Esophagus squamous epithelium (tissue), 5 donors: ENCODE data around the gene CDKL5. TPM values are rescaled to one million over a fixed set of nuclear protein-coding genes. Genes with fewer than 3 reads are reported as not detected.

Experiments used
- DNase-seq: peaks from one replicate; lab custom pipeline; 2025; lab: John Stamatoyannopoulos, UW
- H3K27ac ChIP-seq, 4 donors: fragments of 200-600 bp; sonication (generic); one replicate each; pipeline ENCODE4 v1.5.1; 2016 to 2019; ENCODE audit warnings: mild to moderate bottlenecking in 1 of 4
- H3K27me3 ChIP-seq, 4 donors: fragments of 200-600 bp; sonication (generic); 1 replicate in 3 of 4; 2 replicates in 1 of 4; pipeline versions ENCODE4 v1.5.1 to v1.6.0; 2017 to 2021; ENCODE audit warnings: antibody characterized with exemption in 1 of 4
- H3K36me3 ChIP-seq, 3 donors: fragments of 200-600 bp; sonication (generic); one replicate each; pipeline ENCODE4 v1.5.1; 2016 to 2019
- H3K4me1 ChIP-seq, 3 donors: fragments of 200-600 bp; sonication (generic); one replicate each; pipeline ENCODE4 v1.5.1; 2017 to 2019
- H3K4me3 ChIP-seq, 4 donors: fragments of 200-600 bp; sonication (generic); 1 replicate in 3 of 4; 2 replicates in 1 of 4; pipeline ENCODE4 v1.5.1; 2016 to 2019; ENCODE audit warnings: mild to moderate bottlenecking in 2 of 4, moderate library complexity in 1 of 4
- H3K9me3 ChIP-seq, 3 donors: fragments of 200-600 bp; sonication (generic); one replicate each; pipeline ENCODE4 v1.5.1; 2016 to 2019
- POLR2A ChIP-seq, 4 donors: fragments of 450-650 bp; IDR thresholded peaks; one replicate each; pipeline ENCODE4 v1.6.1; 2017; ENCODE audit warnings: antibody characterized with exemption in 4 of 4, mild to moderate bottlenecking in 4 of 4, moderate library complexity in 3 of 4
- WGBS, 2 donors: methylation state at CpG; one replicate each; pipeline ENCODE4 v1.1.5; 2018; 5-methylcytosine and 5-hydroxymethylcytosine counted together
- intact Hi-C: fragments of 100-400 bp; cut with DNase I; formaldehyde crosslinking; loops from one replicate; pipeline ENCODE4 v1.15.0; 2022
- total RNA-seq, 4 donors: library from RNA; depleted of rRNA; stranded (reverse); fragments of >200 nt; gene quantifications; one replicate each; pipeline ENCODE4 v1.1.0, GENCODE V29; 2016
- TF ChIP-seq, protein P1 (sequence below), 6 experiments: fragments of 450-650 bp in 4 of 6; fragments of 200-600 bp in 2 of 6; sonication (generic) in 2 of 6; IDR thresholded peaks; one replicate each; pipeline ENCODE4 v1.5.1; 2016 to 2019; ENCODE audit warnings: antibody characterized with exemption in 6 of 6, mild to moderate bottlenecking in 4 of 6, moderate library complexity in 4 of 6
- donor health status: DM: yes; HTN: yes; CAD: no.

The CDKL5 gene
- total RNA-seq, 4 donors from 2014 or later, result 4.9 to 11.7 (median 7.8) TPM

DNA sequence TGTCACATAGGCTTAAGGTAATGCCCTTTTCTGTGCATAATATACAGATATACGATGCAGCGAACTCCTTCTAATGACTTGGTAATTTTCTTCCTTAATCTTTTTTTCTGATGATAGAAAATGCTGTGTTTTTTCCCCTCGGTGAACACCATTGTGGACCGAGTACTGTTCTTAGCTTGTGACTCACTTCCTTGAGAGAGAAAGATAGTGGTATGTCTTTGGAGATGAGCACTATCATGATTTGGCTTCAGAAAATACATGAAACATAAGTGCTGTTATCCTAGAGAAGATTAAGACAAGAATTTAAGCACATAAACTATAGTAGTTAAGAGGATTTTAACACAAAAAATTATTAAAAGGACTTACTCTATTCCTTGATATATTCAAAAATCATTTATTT, 182.6 kb downstream of the CDKL5 start:
- no peak overlapping the region for H3K27ac ChIP-seq
- no peaks in the 10 kb centered on the region for H3K9me3 ChIP-seq
- no peaks in the 10 kb centered on the region for H3K4me1 ChIP-seq
- H3K36me3 ChIP-seq, result peaks cover 0 to 34% (median 0%) of the 10 kb centered on the region in 3 donors
- H3K27me3 ChIP-seq, result no peaks in the 10 kb centered on the region
- no peak for TF ChIP-seq POLR2A (IDR thresholded peaks at IDR 0.05)
- TF ChIP-seq, protein P1, sequence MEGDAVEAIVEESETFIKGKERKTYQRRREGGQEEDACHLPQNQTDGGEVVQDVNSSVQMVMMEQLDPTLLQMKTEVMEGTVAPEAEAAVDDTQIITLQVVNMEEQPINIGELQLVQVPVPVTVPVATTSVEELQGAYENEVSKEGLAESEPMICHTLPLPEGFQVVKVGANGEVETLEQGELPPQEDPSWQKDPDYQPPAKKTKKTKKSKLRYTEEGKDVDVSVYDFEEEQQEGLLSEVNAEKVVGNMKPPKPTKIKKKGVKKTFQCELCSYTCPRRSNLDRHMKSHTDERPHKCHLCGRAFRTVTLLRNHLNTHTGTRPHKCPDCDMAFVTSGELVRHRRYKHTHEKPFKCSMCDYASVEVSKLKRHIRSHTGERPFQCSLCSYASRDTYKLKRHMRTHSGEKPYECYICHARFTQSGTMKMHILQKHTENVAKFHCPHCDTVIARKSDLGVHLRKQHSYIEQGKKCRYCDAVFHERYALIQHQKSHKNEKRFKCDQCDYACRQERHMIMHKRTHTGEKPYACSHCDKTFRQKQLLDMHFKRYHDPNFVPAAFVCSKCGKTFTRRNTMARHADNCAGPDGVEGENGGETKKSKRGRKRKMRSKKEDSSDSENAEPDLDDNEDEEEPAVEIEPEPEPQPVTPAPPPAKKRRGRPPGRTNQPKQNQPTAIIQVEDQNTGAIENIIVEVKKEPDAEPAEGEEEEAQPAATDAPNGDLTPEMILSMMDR (IDR thresholded peaks at IDR 0.05), result no peak
- 63 to 90% methylated on average over 4 of the region's 4 CpGs for WGBS, 2 donors
- intact Hi-C loops, result no loop called here
- H3K4me3 ChIP-seq, result no peak overlapping the region
- no peak for DNase-seq

DNA sequence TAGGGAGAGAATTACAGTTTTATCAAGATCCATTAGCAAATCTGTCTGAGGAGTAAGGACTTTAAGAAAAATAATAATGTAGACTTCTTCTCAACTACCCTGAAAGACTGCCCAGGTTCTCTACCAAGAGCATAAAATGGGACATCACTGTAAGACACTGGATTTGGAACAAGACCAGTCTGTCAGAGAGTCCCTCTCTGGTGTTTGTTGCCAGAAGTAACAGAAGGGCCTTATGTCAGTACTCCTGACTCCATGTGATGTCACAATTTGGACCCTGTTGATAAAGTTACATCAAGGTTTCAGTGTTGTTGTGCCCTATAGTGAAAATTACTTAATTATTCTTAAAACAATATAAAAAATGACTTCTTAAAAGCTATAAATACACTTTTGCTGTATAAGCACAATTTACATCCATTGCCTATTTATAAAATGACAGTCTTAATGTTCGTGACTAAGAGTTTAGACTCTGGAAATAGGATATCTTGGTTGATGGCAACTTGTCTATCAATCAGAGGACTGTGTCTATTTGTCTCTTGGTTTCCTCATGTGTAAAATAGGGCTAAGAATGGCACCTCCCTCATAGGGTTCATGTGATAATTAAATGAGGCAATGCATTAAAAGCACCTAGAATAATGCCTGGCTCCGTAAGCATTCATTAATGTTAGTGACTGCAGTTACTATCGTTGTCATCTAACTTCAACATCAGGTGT, 188.7 kb downstream of the CDKL5 start:
- intact Hi-C loops, result no loop called here
- Histone ChIP-seq H3K27me3 (no peaks in the 10 kb centered on the region), H3K4me1 (peaks cover 0 to 4% (median 0%) of the 10 kb centered on the region in 3 donors), H3K36me3 (peaks cover 0 to 23% (median 0%) of the 10 kb centered on the region in 3 donors), H3K27ac (no peak overlapping the region), H3K9me3 (no peaks in the 10 kb centered on the region), H3K4me3 (no peak overlapping the region)
- no peak for TF ChIP-seq POLR2A (IDR thresholded peaks at IDR 0.05)
- TF ChIP-seq, protein P1 (IDR thresholded peaks at IDR 0.05), result no peak
- DNase-seq, result no peak
- 76 to 91% methylated on average over 3 of the region's 3 CpGs for WGBS, 2 donors

- Histone ChIP-seq H3K27ac (no peak overlapping the region), H3K9me3 (no peaks in the 10 kb centered on the region), H3K4me3 (no peak overlapping the region), H3K36me3 (peaks cover 0 to 14% (median 0%) of the 10 kb centered on the region in 3 donors), H3K27me3 (no peaks in the 10 kb centered on the region), H3K4me1 (peaks cover 0 to 4% (median 0%) of the 10 kb centered on the region in 3 donors)
- TF ChIP-seq POLR2A (IDR thresholded peaks at IDR 0.05), result no peak
- TF ChIP-seq, protein P1 (IDR thresholded peaks at IDR 0.05), result no peak
- DNase-seq, result no peak
- 57 to 66% methylated on average over 7 to 8 of the region's 8 CpGs for WGBS, 2 donors
- intact Hi-C loops, result no loop called here
Measured at GRCh38 chrX:18616688-18617406, 191.4 kb downstream of the CDKL5 start.

- peaks cover 0 to 14% (median 0%) of the 10 kb centered on the region in 3 donors for H3K36me3 ChIP-seq
- H3K4me1 ChIP-seq, result peaks cover 0 to 4% (median 0%) of the 10 kb centered on the region in 3 donors
- no peak for DNase-seq
- intact Hi-C loops, result no loop called here
- no peaks in the 10 kb centered on the region for H3K27me3 ChIP-seq
- no peak for TF ChIP-seq POLR2A (IDR thresholded peaks at IDR 0.05)
- TF ChIP-seq, protein P1 (IDR thresholded peaks at IDR 0.05), result no peak
- WGBS, 2 donors, result 27 to 52% methylated on average over 5 of the region's 5 CpGs
- no peaks in the 10 kb centered on the region for H3K9me3 ChIP-seq
- H3K27ac ChIP-seq, result no peak overlapping the region
- H3K4me3 ChIP-seq, result no peak overlapping the region
Measured at GRCh38 chrX:18617407-18617750, 192.0 kb downstream of the CDKL5 start.

GRCh38 chrX:18619288-18619687, 193.9 kb downstream of the CDKL5 start:
- intact Hi-C loops, result no loop called here
- H3K27ac ChIP-seq, result no peak overlapping the region
- WGBS, 2 donors, result 53 to 75% methylated on average over 2 of the region's 2 CpGs
- TF ChIP-seq, protein P1 (IDR thresholded peaks at IDR 0.05), result no peak
- TF ChIP-seq POLR2A (IDR thresholded peaks at IDR 0.05), result no peak
- no peaks in the 10 kb centered on the region for H3K9me3 ChIP-seq
- H3K4me1 ChIP-seq, result peaks cover 0 to 4% (median 0%) of the 10 kb centered on the region in 3 donors
- H3K27me3 ChIP-seq, result no peaks in the 10 kb centered on the region
- no peak overlapping the region for H3K4me3 ChIP-seq
- H3K36me3 ChIP-seq, result peaks cover 0 to 7% (median 0%) of the 10 kb centered on the region in 3 donors
- DNase-seq, result no peak
